HG03066 (cell line): ENCODE data around the gene NOC4L.
"Not testable (repeated sequence)": the region's sequence is repeated elsewhere in the genome, so short reads cannot be mapped to it uniquely, and the experiment has no call there.

Source experiments
- ATAC-seq: cut with Tn5 transposase; IDR thresholded peaks from one replicate; pipeline ENCODE4 v1.9.1; 2021; ENCODE audit warnings: low read depth; ENCODE audit not compliant: unreplicated experiment

Gene NOC4L

DNA sequence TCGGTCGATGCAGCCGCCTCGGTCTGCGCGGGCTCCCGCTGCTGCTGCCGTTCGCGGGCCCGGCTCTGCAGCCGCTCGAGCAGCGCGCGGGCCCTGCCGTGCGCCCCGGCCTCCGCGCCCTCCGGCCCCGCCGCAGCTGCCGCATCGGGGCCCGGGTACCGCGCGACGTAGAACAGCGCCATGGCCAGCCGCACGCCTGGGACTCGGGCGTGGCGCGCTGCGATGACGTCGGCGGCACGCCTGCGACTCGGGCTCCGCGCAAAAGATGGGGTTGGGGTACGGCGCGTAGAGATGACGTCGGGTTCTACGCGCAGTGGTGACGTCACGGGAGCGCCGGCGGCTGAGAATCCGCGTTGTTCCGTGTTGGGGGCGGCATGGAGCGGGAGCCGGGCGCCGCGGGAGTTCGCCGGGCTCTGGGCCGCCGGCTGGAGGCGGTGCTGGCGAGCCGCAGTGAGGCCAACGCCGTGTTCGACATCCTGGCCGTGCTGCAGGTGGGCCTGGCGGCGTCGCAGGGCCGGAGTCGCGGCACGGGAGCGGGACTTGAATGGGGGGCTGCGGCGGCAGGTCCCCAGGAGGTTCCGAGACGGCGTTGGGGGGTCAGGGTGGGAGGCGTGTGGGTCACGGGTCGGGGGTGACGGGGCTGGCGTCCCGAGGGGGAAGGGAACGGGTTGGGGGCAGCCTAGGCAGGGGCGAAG lies at the start of gene NOC4L, which contains the start of gene DDX51:
NOC4L (plus strand) TSS at position 343 of the 695 bp plus-strand sequence; CDS start at position 375, 32 bp downstream.
DDX51 (minus strand) TSS at position 205 of the 695 bp plus-strand sequence; CDS start at position 182, 23 bp downstream.
- peak; percentile 80 for ATAC-seq

DNA sequence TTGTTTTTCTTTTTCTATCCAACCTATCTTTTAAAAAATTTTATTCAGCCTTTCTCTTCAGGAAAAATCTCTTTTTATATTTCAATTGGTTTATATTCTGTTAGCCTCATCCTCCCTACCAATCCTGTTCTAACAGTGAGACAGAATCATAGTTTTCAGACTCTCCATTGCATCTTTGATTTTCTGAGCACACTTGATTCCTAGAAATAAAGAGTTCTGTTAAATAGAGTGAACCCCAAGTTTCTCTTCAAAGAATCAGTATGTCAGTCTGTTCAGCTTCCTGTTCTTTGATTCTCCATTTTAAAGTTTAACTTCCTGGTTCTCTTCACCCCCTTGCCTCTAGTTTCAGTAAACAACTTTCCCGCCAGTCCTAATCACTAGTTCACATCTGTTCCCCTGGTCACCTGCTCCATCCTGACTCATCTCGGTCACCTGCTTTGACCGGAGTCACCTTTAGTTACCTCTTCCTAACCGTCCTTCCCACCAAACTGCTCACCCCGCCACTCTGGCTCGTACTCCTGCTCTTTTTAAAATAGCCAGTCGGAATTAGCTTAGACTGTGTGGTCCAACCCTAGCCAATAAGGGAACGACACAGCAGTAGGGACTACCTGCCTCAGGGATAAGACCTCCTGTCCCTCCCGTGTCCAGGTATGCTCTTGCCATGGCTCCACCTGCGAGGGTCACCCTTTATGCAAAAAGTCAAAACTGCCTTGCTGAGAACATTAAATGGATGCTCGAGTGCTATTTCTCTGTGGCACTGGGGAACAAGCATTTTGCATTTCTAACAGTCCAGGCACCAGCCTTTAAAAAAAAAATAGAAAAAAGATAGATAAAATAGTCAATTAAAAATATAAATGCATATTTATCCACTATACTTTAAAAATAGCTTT lies 48.5 kb upstream of the NOC4L start:
- ATAC-seq: no peak

DNA sequence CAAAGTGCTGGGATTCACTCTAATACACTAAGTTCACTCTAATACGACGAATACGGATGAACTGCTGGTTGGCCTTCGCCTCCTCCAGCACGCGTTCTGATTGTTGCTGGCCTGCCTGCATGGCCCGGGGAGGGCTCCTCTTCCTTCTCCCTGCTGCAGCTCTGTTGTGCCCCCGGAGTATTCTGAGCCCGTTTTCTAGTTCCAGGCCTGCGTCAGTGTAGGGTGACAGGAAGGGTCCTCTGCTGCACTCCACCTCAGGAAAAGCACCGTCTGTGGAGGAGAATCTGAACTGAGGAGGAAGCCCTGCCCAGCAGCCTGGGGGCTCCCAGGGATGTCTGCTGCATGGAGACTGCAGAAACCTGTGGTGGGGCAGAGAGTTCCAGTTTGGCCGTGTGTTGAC lies 44.5 kb upstream of the NOC4L start:
- no peak for ATAC-seq

DNA sequence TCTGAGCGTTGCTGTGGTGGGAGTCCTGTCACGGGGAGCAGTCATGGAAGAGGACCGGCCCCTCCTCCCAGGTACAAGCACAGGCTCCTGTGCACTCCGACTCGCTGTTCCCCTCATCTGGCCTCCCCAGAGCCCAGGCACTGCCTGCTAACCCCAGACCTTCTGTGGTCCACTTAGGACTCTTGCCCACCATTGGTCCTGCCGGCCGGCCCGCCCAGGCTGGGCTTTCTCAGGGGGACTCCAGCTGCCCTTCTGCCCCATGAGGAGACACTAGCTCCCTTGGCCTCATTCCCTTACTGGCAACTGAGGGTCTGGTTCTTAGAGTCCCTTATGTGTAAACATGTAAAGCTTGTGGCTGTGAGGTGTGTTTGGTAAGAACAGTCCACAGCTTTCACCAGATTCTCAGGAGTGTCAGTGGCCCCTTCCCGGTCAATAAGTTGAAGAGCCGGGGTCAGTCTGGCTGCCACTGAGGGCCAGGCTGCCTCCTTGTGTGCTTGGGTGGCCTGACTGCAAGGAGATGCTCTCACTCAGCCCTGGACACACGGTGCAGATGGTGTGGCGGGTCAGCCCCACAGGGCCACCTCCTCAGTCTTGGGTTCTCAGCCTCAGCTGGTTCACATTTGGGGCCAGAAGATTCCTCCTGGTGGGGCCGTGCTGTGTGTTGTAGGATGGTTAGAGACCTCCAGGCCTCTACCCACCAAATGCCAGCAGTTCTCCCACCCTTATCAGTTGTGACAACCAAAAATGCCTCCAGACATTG lies 43.8 kb upstream of the NOC4L start:
- ATAC-seq: no peak

DNA sequence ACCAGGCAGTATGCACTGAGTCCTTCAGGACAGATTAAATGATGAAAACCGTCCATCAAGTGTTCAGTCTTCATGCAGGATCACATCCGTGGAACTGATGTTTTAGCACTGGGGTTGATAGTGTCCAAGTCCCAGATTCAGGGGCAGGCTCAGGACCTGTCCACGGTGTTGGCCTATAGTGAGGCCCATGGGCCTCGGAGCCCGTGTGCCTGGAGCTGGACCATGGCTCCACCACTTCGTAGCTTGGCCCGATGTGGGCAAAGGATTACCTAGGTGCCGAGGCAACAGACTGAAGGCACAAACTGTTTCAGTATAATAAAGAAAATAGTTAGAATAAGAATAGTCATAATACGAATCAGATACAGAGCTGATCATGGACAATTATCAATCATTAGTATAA lies 42.0 kb upstream of the NOC4L start:
- no peak for ATAC-seq

DNA sequence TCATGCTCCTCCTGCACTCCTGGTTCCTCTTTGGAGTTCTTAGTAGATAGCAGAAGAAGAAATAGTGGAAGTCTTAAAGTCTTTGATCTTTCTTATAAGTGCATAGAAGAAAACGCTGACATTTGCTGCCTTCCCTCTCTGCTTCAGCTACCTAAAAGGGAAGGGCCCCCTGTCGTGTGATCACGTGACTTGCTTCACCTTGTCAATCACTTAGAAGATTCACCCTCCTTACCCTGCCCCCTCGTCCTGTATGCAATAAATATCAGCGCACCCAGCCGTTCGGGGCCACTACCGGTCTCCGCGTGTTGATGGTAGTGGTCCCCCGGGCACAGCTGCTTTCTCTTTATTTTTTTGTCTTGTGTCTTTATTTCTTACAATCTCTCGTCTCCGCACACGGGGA lies 41.2 kb upstream of the NOC4L start:
- ATAC-seq: not testable (repeated sequence)

DNA sequence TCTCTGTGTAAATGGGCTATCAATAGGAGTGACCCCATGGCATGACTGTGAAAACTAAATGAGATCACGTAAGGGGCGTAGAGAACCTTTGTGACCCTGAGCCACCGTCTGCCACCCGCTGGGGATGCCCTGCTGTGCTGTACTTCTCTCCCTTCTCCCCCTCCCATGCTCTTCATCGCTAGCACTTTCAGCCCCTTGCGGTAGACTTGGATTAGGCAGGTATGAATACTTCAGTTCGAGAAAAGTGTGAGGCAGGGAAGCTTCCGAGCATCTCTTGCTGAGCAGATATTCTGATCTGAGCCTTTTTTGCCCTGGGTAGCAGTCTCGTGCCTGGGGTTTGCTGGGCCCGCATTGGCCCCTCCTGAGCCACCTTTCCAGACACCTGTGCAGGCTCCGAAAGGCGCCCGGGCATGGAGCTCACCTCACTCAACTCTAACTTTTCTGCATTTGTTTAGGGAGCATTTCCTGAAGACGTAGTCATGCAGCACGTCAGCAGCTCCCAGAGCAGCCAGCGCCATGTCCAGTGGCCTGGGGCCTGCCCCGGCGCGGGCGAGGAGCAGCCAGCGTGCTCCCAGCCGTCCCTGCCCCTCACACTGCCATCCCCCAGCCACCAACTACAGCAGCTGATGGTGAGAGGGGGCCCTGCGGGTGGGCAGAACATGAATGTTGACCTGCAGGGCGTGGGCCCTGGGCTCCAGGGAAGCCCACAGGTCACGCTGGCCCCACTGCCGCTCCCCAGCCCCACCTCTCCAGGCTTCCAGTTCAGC lies 40.5 kb upstream of the NOC4L start:
- no peak for ATAC-seq

DNA sequence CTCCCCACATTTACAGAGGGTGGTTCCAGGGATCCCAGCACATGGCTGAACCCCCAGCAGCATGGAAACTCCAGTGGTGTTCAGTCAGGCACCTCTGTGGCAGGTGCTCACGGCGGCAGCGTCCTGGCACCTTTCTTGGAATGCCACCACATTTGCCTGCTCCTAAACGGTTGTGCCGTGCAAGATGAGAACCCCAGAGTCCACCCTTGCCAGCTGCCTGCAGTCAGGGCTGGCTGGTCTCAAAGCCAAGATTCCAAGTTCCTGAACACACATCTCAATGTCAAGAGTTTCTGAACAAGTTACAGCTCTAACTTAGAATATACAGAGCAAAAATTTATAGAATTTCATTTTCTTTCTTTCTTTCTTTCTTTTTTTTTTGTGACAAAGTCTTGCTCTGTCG lies 38.8 kb upstream of the NOC4L start:
- no peak for ATAC-seq

DNA sequence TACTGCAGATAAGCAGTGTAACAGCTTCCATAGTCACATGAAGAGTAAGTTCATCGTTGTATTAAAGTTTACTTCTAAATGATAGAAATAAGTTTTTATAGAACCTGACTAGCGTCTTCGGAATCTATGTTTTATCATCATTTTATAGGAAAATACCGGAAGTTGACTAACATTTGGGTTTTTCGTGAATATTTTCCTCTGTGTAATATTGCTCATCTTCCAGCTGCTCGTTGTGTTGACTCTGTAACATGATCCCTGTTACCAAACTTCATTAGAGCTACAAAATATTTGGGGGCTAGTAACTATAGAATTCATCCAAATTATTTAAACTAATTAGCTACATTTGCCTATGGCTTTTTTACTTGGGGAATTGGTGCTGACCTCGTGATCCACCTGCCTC lies 37.3 kb upstream of the NOC4L start:
- ATAC-seq: no peak

DNA sequence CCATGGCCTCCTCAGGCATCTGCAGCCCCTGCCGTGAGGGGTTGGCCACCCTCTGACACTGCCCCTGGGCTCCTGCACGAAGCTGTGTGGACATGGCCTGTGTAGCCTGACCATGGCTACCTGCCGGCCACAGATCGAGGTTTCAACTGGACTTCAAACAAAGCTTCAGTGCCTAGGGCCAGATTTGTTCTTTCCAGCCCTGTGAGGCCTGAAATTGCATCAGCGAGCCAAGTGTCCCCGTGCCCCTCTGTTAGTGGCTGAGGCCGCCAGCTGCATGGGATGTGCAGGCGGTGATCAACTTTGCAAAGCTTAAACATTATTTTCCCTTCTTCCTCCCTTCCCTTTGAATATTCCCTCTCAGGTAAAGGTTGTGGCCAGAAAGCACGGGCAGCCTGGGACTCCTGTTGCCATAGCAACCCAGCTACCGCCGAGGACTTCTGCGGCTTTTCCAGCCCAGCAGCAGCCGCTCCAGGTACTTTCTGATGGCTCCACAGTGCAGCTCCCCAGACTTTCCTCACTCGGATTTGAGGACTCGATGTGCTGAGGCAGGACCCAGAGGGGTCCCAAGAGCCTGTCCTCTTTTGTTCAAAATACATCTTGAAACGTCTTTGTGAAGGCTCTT lies 35.9 kb upstream of the NOC4L start:
- ATAC-seq: no peak

DNA sequence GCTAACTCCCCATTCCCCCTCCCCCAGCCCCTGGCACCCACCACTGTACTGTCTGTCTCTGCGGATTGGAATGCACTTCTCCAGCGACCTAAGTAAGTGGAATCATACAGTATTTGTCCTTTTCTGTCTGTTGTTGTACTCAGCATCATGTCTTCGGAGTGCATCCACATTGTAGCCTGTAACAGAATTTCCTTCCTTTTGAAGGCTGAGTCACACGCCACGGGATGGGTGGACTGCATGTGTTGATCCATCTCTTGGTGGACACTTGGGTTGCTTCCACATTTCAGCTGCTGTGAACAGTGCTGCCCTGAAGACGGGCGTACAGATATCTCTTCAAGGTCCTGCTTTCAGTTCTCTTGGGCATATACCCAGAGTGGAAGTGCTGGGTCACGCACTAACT lies 34.5 kb upstream of the NOC4L start:
- ATAC-seq: no peak

DNA sequence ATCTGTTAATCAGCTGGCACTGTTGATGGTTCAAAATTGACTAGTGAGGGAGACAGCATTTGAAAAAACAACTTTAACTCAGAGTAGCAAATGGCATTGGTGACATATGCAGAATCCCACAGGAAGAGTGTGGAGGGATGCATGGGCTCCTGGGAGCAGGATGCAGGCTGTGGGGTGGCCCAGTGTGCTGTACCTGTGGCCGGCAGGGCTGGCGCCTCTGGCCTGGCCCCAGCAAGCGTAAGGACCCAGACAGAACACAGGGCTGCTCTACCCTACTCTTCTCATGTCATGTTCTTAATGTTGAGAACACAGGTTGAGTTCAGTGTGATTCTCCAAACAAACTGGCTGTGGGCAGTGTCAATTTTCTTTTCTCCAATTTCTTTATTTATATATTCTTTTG lies 33.6 kb upstream of the NOC4L start:
- no peak for ATAC-seq

DNA sequence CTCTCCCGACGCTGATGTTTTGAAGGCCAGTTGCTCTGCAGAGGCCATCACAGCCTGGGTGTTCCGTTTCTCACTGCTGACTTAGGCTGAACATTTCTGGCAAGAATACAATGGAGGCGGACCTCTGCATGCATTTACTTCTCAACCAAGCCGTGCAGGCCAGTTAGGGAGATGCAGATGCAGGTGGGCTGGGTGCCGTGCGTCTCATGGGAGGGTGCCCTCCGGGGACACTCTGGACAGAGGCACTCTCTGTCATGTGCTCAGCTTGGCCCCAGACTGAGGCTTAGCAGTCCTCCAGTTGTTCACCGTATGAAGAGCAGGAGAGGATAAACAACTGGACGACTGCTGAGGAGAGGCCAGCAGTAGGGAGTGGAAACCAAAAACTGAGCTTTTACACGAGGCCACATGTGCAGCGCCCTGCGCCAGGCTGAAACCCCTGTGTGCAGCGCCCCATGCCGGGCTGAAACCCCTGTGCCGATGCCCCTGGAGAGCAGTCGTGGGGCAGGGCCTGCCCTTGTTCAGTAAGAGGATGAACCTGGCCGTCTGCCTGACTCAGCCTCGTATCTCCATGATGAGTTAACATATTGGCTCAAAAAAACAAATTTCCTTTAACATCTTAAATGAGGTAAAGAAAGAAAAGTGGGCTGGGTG lies 32.5 kb upstream of the NOC4L start:
- no peak for ATAC-seq

DNA sequence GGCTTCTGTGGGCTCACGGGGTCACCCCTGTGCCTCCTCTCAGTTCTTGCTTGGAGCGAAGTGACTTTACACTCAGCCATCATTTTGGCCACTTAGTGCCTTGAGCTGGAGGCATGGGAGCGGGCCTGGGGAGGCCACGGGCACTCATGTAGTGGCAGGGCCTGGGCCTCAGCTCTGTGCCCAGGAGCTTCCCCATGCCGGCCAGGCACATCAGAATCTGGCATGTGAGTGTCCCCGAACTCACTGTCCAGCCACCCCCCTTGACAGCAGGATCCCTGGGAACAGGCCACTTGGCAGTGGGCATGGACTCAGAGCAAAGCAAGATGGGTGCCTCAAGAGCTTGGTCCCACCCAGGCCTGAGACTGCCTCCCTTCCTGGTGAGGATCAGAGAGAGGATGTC lies 29.6 kb upstream of the NOC4L start:
- no peak for ATAC-seq

DNA sequence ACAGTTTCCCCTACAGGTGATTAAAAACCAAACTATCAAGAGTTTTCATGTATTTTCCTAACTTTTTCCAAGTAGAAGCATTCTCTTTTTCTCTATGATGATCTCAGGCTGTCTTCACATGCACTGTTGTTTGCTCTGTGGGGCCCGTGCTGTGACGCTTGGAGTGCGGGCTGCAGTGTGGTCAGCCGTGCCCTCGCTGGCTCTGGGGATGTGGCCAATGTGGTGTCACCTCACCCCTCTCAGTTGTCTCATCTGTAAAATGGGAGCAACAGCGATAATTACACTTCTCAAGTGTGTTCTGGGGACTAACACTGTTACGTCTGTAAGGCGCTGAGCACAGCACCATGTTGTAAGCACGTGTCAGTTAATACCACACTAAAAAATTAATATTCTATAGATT lies 28.8 kb upstream of the NOC4L start:
- no peak for ATAC-seq

DNA sequence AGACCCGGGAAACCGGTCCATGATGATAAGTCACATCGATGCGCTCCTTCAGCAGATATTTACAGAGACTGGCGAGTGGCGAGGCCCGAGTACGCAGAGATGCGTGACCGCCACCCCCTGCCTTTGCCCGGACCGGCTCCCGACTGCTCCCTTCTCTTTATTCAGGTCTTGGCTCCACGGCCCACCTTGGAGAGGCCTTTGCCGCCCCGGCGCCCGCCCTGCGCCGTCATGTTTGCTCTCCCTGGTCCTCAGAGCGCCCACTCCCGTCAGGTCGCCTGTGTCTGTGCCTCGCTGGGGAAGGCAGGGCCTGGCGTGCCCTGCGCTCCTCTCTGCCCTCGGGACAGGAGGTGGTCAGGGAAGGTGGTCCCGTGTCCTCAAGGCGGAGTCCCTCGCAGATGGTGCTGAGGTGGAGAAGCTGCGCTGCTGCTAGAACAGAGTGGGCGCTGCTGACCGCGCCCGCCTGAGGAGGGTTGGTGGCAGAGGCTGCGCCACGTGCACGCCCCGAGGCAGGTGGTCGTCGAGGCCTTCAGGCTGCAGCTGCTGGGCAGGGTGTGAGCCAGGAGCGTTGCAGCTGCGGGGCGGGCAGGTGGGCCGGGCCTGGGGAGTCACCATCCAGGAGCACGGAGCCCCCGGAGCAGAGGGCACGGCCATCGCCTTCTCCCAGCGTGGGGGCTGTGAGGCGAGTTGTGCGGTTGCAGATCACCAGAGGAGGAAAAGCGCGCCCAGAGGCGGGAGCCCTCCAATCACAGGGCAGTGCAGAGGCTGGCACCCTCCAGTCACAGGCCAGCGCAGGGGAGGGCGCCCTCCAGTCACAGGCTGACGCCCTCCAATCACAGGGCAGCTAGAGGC lies 27.3 kb upstream of the NOC4L start:
- no peak for ATAC-seq

DNA sequence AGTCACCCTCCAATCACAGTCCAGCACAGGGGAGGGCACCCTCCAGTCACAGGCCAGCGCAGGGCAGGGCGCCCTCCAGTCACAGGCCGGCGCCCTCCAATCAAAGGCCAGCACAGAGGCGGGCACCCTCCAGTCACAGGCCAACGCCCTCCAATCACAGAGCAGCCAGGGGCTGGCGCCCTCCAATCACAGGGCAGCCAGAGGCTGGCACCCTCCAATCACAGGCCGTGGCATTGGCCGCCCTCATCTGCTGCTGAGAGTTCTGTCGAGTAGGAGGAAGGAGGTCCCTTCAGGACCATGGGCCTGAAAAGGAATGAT lies 26.7 kb upstream of the NOC4L start:
- no peak for ATAC-seq

DNA sequence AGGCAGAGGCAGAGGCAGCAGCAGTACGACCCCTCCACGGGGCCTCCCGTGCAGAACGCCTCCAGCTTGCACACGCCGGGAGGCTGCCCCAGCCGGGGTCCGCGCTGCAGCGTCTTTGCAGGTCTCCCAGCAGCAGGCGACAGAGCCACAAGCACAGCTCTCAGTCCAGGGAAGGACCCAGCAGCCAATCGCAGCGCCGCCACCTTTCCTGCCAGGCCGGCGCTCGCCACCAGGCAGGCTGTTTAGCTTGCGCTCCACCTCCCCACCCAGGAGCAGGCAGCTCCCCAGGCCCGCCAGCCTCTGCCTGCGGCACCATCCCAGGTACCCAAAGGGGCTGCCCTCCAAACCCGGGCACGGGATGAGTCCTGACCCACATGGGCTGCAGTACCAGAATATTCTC lies 25.4 kb upstream of the NOC4L start:
- ATAC-seq: no peak

DNA sequence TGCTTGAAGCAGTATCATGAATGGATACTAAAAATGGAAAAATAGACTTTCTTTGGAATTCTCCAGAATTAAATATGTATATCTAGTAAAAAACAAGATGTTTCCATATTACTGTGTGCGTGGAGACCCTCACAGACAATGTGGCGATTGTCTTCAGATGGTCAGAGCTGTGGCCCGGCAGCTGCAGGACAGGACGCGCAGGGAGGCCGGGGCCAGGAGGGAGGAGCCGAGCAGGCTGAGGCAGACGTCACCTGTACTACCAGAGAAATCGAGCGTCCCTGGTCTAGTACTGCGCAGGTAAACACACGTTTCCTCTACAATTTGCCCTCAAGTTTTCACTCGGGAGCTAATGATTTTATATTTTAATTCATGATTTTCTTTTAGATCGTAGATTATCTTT lies 23.0 kb upstream of the NOC4L start:
- no peak for ATAC-seq
